HG02852 (cell line): ENCODE data around the gene AANAT.
A peak's percentile ranks its signal among the peaks of the same experiment; 100 is the strongest.

Experiments
- ATAC-seq: cut with Tn5 transposase; IDR thresholded peaks from one replicate; pipeline ENCODE4 v1.9.1; 2021; ENCODE audit warnings: mild to moderate bottlenecking, moderate library complexity; ENCODE audit not compliant: unreplicated experiment

Gene AANAT

DNA sequence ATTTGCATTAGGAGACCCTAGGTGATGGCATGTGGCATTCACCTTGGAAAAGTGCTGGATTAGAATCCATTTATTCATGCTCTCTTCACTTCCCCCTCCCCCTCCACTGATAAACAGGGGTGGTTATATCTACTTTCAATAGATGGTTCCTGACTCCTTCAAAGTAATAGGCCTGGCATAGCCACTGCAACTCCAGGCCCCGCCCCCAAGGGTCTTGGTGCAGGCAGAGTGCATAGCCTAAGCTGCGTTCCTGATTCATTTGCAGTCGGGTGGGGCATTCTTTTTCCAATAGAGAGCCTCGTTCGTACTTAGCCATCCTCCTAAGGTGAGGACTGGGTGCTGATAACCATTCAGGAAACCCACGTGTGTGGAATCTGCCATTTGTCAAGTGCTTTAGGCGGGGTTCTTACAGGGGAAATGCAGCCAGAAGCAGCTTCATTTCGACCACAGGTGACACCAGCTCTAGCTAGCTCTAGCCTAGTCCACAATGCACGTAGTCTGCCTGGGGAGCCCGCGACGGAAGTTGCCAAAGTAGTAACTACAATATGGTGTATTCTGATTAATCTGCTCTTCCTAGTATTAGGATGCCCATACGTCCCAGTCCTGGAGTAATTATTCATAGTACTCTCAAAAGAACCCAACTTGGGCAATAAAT is 25.6 kb upstream of the AANAT start:
- ATAC-seq: no peak

- no peak for ATAC-seq
These were observed 24.8 kb upstream of the AANAT start for GRCh38 chr17:76442341-76443338.

DNA sequence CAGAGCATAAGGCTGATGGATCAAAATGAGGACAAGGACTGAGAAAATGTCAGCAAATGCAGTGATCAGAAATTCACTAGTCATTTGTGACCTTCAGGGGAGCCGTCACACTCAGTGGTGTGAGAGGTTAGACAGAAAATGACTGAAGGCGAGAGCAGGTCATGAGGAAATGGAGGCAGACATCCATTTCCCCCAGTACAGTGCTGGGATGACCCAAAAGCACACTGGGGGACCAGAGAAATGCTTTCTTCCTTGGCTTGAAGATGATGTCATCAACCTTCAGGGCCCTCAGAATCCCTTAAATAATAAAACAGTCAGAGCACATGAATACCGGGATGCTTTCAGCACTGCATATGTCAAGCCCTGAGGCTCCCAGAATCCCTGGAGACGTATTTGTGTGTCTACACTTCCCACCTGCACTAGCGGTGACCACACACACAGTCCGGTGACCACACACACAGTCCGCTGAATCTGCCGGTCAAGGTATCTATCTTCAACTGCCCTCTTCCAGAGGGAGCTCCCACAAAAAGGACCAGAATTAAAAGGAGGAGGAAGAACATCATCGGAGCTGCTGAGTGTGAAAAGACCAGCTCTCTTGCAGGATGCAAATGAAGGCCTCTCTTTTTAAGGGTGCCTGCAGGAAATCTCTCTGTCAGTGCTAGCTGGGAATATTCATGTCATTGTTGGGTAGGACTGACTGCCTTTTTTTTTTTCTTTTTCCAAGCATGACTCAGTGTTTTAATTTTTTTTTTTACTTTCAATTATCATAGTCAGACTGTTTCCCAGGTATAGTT is 22.7 kb upstream of the AANAT start:
- no peak for ATAC-seq

DNA sequence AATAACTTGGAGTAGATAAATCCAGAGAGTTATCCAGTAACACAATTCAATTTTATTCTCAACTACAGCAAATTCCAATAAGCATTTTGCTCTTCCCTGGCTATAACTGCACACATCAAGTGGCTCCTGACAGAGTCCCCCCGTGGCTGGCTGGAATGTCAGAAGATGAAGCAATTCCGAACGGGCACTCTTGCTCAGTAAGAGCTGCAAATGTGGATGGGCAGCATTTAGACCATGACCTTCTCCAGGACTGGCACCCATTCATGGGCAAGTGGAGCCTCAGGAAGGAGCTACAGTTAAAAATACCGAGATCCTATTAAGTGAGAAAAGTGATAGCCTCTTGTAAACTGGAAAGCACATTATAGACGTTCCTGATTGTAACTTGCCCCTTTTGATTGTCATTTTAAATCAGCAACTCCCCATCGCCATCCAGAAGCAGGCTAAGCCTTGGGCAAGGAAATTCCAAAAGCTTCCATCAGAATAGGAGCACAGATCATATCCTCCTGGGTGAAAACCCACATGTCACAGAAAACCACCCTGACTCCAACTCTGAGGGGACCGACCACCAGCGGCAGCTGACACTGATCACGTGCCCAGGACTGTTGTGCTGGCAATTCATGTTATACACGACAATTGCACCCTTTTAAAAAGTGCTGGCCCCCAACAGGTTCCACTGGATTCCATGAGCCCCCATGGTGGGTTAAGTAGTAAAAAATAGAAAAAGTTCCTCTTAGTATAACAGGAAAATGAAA is 21.5 kb upstream of the AANAT start:
- no peak for ATAC-seq

DNA sequence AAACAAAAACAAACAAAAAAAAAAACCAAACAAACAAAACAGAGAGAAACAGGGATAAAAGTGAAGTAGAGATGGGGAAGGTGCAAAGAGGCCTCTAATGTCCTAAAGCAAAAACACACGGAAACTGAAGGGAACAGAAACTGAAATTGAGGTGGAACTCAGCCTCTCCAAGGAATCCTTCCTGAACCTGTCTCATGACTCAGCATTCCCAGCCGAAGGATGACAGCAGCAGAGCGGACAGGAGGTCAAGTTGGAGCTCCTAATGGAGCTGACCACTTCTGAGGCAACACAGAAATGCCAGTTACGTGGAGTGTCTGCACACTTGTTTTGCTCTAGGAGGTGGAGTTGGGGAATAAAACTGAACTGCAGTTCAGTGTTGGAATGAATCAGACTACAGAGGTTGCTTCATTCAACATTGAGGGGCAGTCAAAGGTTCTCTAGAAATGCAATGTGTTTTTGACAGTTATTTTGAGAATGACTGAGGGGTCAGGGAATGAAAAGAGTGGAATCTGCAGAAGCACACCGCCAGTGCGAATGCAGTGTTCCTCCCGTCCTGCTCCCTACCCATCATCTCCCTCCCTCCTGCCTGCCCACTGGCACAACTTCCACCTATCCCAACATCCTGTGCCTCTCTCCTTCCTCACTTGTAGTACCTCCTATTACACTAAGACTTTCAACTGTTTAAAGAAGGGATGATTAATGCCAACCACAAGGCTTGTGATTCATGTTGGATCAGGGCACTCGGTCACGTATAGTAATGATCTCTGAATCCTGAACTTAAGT is 20.8 kb upstream of the AANAT start:
- no peak for ATAC-seq

GRCh38 chr17:76447931-76448652 is 19.3 kb upstream of the AANAT start:
- no peak for ATAC-seq

- no peak for ATAC-seq
These were observed 18.3 kb upstream of the AANAT start for GRCh38 chr17:76449126-76449525.

GRCh38 chr17:76451506-76451905 is 15.9 kb upstream of the AANAT start:
- no peak for ATAC-seq

GRCh38 chr17:76452127-76452659 is 15.2 kb upstream of the AANAT start:
- ATAC-seq: peak; percentile 12

DNA sequence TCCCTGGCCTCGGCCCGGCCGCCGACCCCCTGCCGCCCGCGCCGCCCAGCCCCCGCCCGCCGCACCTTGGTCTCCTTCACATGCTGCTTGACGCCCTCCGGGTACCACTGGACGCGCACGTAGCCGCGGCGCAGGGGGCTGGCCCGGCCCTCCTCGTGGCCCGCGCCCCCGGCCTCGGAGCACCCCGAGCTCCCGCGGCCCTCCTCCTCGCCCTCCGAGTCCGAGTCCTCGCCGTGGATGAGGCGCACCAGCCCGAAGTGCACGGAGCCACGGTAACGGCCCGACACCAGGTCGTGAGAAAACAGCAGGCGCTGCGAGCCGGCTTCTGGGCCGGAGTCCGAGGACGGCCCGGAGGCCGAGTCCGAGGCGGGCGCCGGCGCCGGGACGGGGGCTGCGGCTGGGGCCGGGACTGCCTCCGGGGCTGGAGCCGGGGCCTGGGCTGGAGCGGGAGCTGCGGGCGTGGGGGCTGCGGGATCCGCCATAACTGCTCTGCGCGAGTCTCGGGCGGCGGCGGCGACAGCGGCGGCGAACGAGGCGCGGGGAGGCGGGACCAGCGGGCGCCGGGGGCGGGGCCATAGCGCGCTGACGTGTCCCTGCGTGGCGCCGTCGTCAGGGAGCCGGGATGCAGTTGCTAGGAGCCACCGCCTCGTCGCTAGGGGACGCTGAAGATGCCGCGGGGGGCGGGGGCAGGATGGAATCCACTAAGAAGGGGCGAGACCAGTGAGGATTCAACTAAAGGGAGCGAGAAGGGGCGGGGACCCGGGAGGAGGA is 14.6 kb upstream of the AANAT start, which contains the start of gene UBE2O:
Gene UBE2O, minus strand, starts transcription at position 493 of the 771 bp plus-strand sequence. Its CDS starts 11 bp downstream, at position 482.
- ATAC-seq: peak; percentile 89

DNA sequence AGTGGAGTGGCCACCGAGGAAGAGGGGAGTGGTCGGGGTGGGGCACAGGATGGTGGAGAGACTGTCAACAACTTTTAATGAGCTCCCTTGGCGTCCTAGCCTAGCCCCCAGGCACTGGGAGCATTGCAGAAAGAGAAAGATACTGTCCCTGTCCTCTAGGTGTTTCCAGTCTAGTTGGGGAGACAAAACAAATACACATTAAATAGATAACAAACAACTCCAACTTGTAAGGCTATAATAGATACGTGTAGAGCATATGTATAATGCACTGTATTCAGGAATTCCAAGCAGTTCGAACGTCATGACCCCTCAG is 14.0 kb upstream of the AANAT start:
- ATAC-seq: no peak

- ATAC-seq: no peak
These were observed 8.6 kb upstream of the AANAT start for GRCh38 chr17:76458580-76459490.

DNA sequence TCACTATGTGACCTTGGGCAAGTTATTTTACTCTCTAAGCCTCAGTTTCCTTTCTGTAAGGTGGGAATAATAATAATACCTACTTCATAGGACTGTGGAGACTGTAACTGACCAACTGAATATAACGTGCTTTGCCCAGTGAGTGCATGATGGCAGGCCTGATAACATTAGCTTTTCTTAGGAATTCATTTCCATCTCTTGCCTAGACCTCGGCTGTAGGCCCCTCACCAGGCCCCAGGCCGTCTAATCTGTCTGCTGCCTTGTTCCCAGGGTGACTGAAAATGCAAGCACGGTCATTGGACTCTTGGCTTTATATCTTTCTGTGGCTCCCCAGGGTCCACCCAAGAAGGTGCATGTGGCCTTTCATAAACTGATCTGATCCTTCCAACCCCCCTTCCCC is 7.7 kb upstream of the AANAT start:
- ATAC-seq: no peak

- no peak for ATAC-seq
These were observed 5.4 kb upstream of the AANAT start for GRCh38 chr17:76461765-76462555.

GRCh38 chr17:76462556-76463290 is 4.7 kb upstream of the AANAT start:
- no peak for ATAC-seq

DNA sequence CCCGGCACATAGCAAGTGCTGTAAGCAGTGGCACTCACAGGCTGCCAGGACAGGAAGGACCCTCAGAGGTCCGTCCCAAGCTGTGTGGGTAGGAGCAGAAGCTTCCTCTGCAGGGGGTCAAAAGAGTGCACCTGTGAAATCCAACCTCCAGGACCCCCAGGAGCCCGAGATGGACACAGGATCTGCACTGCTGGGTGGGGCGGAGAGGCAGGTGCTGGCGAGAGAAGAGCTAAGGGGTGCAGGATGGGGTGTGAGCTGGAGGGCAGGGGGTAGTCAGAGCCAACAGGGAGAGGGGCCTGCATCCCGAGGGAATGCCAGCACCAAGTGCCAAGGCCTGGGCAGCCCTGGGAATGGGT is 650 bp upstream of the AANAT start:
- no peak for ATAC-seq
